ENCODE data around the gene ARAP3. TPM values are rescaled to one million over a fixed set of nuclear protein-coding genes. Genes with fewer than 3 reads are reported as not detected.
A peak's percentile ranks its signal among the peaks of the same experiment; 100 is the strongest.

The ARAP3 gene
- total RNA-seq, 1 experiment from 2014 or later: 17.5 TPM

- Mint-ChIP-seq H3K4me1 (ENCODE audit: low read depth, unreplicated experiment) (no peaks in the 10 kb centered on the region), H3K9me3 (ENCODE audit: low read depth, unreplicated experiment) (no peaks in the 10 kb centered on the region), H3K36me3 (ENCODE audit: insufficient read depth, unreplicated experiment) (peaks cover 49% of the 10 kb centered on the region), H3K27ac (ENCODE audit: unreplicated experiment) (no peak overlapping the region), H3K4me3 (ENCODE audit: low read depth, unreplicated experiment) (no peak overlapping the region), H3K27me3 (ENCODE audit: unreplicated experiment) (no peaks in the 10 kb centered on the region)
- intact Hi-C loops (cut with micrococcal nuclease; ENCODE audit: unreplicated experiment): no loop called here
- CTCF ChIA-PET: interaction anchor here (0.6 kb wide), 2 partner anchors 75 to 1132 kb away, joined by 3 to 5 read pairs; no protein-coding TSS in a partner anchor
- no peak for DNase-seq
- no peak for TF ChIP-seq CTCF (IDR thresholded peaks at IDR 0.05; ENCODE audit: unreplicated experiment)
- BruUV-seq (replicated peaks): no TSS peak
Observed at GRCh38 chr5:141623611-141624010, 58.4 kb downstream of the ARAP3 start.

- Mint-ChIP-seq H3K36me3 (ENCODE audit: insufficient read depth, unreplicated experiment) (peaks cover 53% of the 10 kb centered on the region), H3K9me3 (ENCODE audit: low read depth, unreplicated experiment) (no peaks in the 10 kb centered on the region), H3K4me1 (ENCODE audit: low read depth, unreplicated experiment) (no peaks in the 10 kb centered on the region), H3K27ac (ENCODE audit: unreplicated experiment) (no peak overlapping the region), H3K4me3 (ENCODE audit: low read depth, unreplicated experiment) (no peak overlapping the region), H3K27me3 (ENCODE audit: unreplicated experiment) (no peaks in the 10 kb centered on the region)
- DNase-seq: no peak
- CTCF ChIA-PET: no interaction called here
- no peak for TF ChIP-seq CTCF (IDR thresholded peaks at IDR 0.05; ENCODE audit: unreplicated experiment)
- BruUV-seq (replicated peaks): no TSS peak
- intact Hi-C loops (cut with micrococcal nuclease; ENCODE audit: unreplicated experiment): no loop called here
Observed at GRCh38 chr5:141623186-141623585, 58.8 kb downstream of the ARAP3 start.

- H3K4me1 Mint-ChIP-seq (ENCODE audit: low read depth, unreplicated experiment): peaks cover 19% of the 10 kb centered on the region
- H3K9me3 Mint-ChIP-seq (ENCODE audit: low read depth, unreplicated experiment): no peaks in the 10 kb centered on the region
- H3K27me3 Mint-ChIP-seq (ENCODE audit: unreplicated experiment): no peaks in the 10 kb centered on the region
- no TSS peak for BruUV-seq (replicated peaks)
- intact Hi-C loops (cut with micrococcal nuclease; ENCODE audit: unreplicated experiment): loop anchor here (1.0 to 5.0 kb wide), 3 partner anchors 15 to 37 kb away; no protein-coding TSS in a partner anchor
- peak; percentile 98 for TF ChIP-seq CTCF (IDR thresholded peaks at IDR 0.05; ENCODE audit: unreplicated experiment)
- DNase-seq: peak; percentile 99
- peak within 1 kb of the TSS; percentile 95 for H3K27ac Mint-ChIP-seq (ENCODE audit: unreplicated experiment)
- H3K36me3 Mint-ChIP-seq (ENCODE audit: insufficient read depth, unreplicated experiment): peaks cover 56% of the 10 kb centered on the region
- peak within 1 kb of the TSS; percentile 84 for H3K4me3 Mint-ChIP-seq (ENCODE audit: low read depth, unreplicated experiment)
- CTCF ChIA-PET: interaction anchor here (0.6 to 6.1 kb wide), 23 partner anchors 10 to 901 kb away, joined by 3 to 133 read pairs (median 4); partner anchors contain the start of genes HDAC3, PCDHB14, PCDHGB6 and PCDHGB7
Observed at GRCh38 chr5:141618804-141619554, 63.1 kb downstream of the ARAP3 start, which contains the start of gene DIAPH1. Gene DIAPH1 (minus strand): TSS chr5:141619000. CDS start chr5:141618914, 86 bp downstream.

GRCh38 chr5:141618030-141618803, 63.8 kb downstream of the ARAP3 start:
- no peaks in the 10 kb centered on the region for H3K27me3 Mint-ChIP-seq (ENCODE audit: unreplicated experiment)
- H3K4me1 Mint-ChIP-seq (ENCODE audit: low read depth, unreplicated experiment): peaks cover 23% of the 10 kb centered on the region
- BruUV-seq (replicated peaks): no TSS peak
- CTCF ChIA-PET: interaction anchor here (0.5 to 6.1 kb wide), 24 partner anchors 9 to 1235 kb away, joined by 3 to 133 read pairs (median 4); partner anchors contain the start of genes HDAC3, PCDHB14, PCDHGB7 and RELL2
- H3K36me3 Mint-ChIP-seq (ENCODE audit: insufficient read depth, unreplicated experiment): peaks cover 48% of the 10 kb centered on the region
- intact Hi-C loops (cut with micrococcal nuclease; ENCODE audit: unreplicated experiment): loop anchor here (1.0 to 5.0 kb wide), 2 partner anchors 14 to 36 kb away; no protein-coding TSS in a partner anchor
- DNase-seq: peak; percentile 89
- H3K4me3 Mint-ChIP-seq (ENCODE audit: low read depth, unreplicated experiment): peak overlapping the region; percentile 84
- TF ChIP-seq CTCF (IDR thresholded peaks at IDR 0.05; ENCODE audit: unreplicated experiment): no peak
- peak overlapping the region; percentile 95 for H3K27ac Mint-ChIP-seq (ENCODE audit: unreplicated experiment)
- no peaks in the 10 kb centered on the region for H3K9me3 Mint-ChIP-seq (ENCODE audit: low read depth, unreplicated experiment)
